NT2/D1 (cell line): ENCODE measurements around the gene PAPOLA.

Experiments
- YY1 ChIP-seq: IDR thresholded peaks from 2 replicates; pipeline ENCODE4 v1.6.1; 2011; ENCODE audit not compliant: insufficient read length, insufficient read depth
- ZNF274 ChIP-seq: IDR thresholded peaks from 2 replicates; pipeline ENCODE4 v1.6.1; 2011; ENCODE audit warnings: mild to moderate bottlenecking, low read depth, low read length

- no peak for TF ChIP-seq YY1
- no peak for TF ChIP-seq ZNF274
Observed at GRCh38 chr14:96464136-96464535, 38.0 kb upstream of the PAPOLA start.
